Right lobe of liver (tissue), 6 donors: ENCODE data around the gene GNAL. TPM values are rescaled to one million over a fixed set of nuclear protein-coding genes. Genes with fewer than 3 reads are reported as not detected.
"Not testable (repeated sequence)": the region's sequence is repeated elsewhere in the genome, so short reads cannot be mapped to it uniquely, and the experiment has no call there.

Experiments
- ATAC-seq, 4 donors: fragments of 200-7000 bp; cut with Tn5 transposase; one replicate each; pipeline ENCODE4 v1.9.1; 2020; ENCODE audit warnings: mild to moderate bottlenecking in 4 of 4, moderate library complexity in 4 of 4
- DNase-seq, 3 donors: peaks; one replicate each; pipeline ENCODE4 v3.0.0-alpha.2; 2020
- H3K27ac ChIP-seq, 3 donors: fragments of 200-600 bp; one replicate each; pipeline ENCODE4 v1.8.0; 2022
- H3K27me3 ChIP-seq, 2 donors: fragments of 200-600 bp; one replicate each; pipeline ENCODE4 v1.8.0; 2022
- H3K36me3 ChIP-seq, 4 donors: fragments of 200-600 bp; sonication (generic) in 1 of 4; one replicate each; pipeline versions ENCODE4 v1.5.1 to v1.8.0; 2017 to 2022; ENCODE audit warnings: control low read depth in 1 of 4
- H3K4me1 ChIP-seq, 4 donors: fragments of 200-600 bp; sonication (generic) in 1 of 4; one replicate each; pipeline versions ENCODE4 v1.5.1 to v1.8.0; 2017 to 2022; ENCODE audit warnings: control low read depth in 1 of 4
- H3K4me3 ChIP-seq, 3 donors: fragments of 200-600 bp; one replicate each; pipeline ENCODE4 v1.8.0; 2022
- H3K9me3 ChIP-seq, 4 donors: fragments of 200-600 bp; sonication (generic) in 1 of 4; one replicate each; pipeline versions ENCODE4 v1.5.1 to v1.8.0; 2017 to 2022; ENCODE audit warnings: control low read depth in 1 of 4
- POLR2A ChIP-seq: fragments of 450-650 bp; IDR thresholded peaks from one replicate; pipeline ENCODE4 v1.6.1; 2017; ENCODE audit warnings: antibody characterized with exemption, mild to moderate bottlenecking
- WGBS: methylation state at CpG from one replicate; pipeline ENCODE4 v1.1.6; 2018; ENCODE audit warnings: low coverage, low lambda C conversion rate; ENCODE audit not compliant: insufficient coverage; ENCODE audit errors: missing lambda C conversion rate; 5-methylcytosine and 5-hydroxymethylcytosine counted together
- intact Hi-C, 2 donors: fragments of 100-400 bp; cut with DNase I; formaldehyde crosslinking; loops; one replicate each; pipeline versions ENCODE4 v1.11.2 to v1.14.1; 2022
- total RNA-seq, 6 experiments: library from RNA; depleted of rRNA in 2 of 6; stranded (reverse); fragments of >200 nt in 2 of 6; fragmentation: NEBNext Ultra II Directional in 3 of 6; extraction: Animal tissue kit (Norgen Biotek cat#: 25700) in 3 of 6; gene quantifications; one replicate each; pipeline versions ENCODE4 v1.1.0 to v1.2.4, GENCODE V29; 2016 to 2023
- TF ChIP-seq, protein P1 (sequence below), 4 donors: fragments of 200-600 bp in 3 of 4; fragments of 450-650 bp in 1 of 4; IDR thresholded peaks; one replicate each; pipeline versions ENCODE4 v1.5.1 to v1.8.0; 2016 to 2022; ENCODE audit warnings: antibody characterized with exemption in 4 of 4, mild to moderate bottlenecking in 2 of 4
- donor health status: DM: no; HTN: yes; CAD: no.
- donor health status: DM: no; HTN: no; CAD: no.
- donor health status: DM: no; HTN: no; CAD: no.
- donor health status: DM: no; HTN: yes; CAD: no.
- donor health status: DM: no; HTN: yes; CAD: no.

GNAL gene
- total RNA-seq, 6 experiments from 2014 or later, result 0.19 to 1.9 (median 1.2) TPM

DNA sequence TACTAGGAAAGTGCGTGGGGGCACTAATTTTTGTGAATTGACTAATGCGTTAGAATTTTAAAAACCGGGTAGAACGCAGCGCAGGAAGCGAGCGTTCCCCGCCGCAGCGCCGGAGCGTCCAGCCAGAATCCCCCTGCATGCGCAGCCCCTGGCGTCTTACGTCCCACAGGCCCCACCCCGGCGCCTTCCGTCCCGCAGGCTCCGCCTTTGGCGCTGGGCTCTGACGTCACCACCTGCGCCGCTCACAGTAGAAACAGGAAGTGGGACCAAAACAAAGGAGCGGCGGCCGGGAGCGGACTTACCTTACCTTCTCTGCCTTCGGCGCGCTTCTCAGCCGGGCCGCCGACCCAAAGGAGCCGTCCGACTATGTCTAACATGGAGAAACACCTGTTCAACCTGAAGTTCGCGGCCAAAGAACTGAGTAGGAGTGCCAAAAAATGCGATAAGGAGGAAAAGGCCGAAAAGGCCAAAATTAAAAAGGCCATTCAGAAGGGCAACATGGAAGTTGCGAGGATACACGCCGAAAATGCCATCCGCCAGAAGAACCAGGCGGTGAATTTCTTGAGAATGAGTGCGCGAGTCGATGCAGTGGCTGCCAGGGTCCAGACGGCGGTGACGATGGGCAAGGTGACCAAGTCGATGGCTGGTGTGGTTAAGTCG lies 162.2 kb downstream of the GNAL start, which contains the start of gene CHMP1B:
Gene CHMP1B, plus strand, starts transcription at position 268 of the 660 bp plus-strand sequence. Its CDS starts 99 bp downstream, at position 367.
- intact Hi-C loops, result no loop called here
- Histone ChIP-seq H3K27ac (peak within 1 kb of the TSS; percentile 84 to 94 (median 91)), H3K4me1 (peaks cover 0 to 23% (median 8%) of the 10 kb centered on the region in 4 donors), H3K9me3 (no peaks in the 10 kb centered on the region), H3K36me3 (no peaks in the 10 kb centered on the region), H3K27me3 (no peaks in the 10 kb centered on the region), H3K4me3 (peak within 1 kb of the TSS; percentile 81 to 93 (median 88))
- peak; percentile 98 to 99 (median 98) for DNase-seq
- 0% methylated on average over 49 of the region's 53 CpGs for WGBS
- TF ChIP-seq POLR2A, result peak; percentile 99
- TF ChIP-seq, protein P1, sequence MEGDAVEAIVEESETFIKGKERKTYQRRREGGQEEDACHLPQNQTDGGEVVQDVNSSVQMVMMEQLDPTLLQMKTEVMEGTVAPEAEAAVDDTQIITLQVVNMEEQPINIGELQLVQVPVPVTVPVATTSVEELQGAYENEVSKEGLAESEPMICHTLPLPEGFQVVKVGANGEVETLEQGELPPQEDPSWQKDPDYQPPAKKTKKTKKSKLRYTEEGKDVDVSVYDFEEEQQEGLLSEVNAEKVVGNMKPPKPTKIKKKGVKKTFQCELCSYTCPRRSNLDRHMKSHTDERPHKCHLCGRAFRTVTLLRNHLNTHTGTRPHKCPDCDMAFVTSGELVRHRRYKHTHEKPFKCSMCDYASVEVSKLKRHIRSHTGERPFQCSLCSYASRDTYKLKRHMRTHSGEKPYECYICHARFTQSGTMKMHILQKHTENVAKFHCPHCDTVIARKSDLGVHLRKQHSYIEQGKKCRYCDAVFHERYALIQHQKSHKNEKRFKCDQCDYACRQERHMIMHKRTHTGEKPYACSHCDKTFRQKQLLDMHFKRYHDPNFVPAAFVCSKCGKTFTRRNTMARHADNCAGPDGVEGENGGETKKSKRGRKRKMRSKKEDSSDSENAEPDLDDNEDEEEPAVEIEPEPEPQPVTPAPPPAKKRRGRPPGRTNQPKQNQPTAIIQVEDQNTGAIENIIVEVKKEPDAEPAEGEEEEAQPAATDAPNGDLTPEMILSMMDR (IDR thresholded peaks at IDR 0.05), result no peak
- peak; percentile 96 to 98 (median 96) for ATAC-seq

DNA sequence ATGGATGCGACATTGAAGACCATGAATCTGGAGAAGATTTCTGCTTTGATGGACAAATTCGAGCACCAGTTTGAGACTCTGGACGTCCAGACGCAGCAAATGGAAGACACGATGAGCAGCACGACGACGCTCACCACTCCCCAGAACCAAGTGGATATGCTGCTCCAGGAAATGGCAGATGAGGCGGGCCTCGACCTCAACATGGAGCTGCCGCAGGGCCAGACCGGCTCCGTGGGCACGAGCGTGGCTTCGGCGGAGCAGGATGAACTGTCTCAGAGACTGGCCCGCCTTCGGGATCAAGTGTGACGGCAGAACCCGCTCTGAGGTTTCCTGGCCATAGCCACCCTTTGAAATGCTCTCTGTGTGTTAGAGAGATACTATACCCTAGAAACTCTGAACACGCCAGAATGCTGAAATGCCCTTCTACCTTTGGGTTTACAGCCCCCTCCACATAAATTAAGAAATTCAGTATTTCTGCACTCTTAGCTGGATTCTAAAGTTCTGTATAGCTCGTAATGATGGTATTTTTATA lies 162.8 kb downstream of the GNAL start:
- Histone ChIP-seq H3K27me3 (no peaks in the 10 kb centered on the region), H3K4me1 (peaks cover 0 to 27% (median 8%) of the 10 kb centered on the region in 4 donors), H3K36me3 (no peaks in the 10 kb centered on the region), H3K9me3 (no peaks in the 10 kb centered on the region), H3K4me3 (peak overlapping the region; percentile 81 to 93 (median 88)), H3K27ac (peak overlapping the region; percentile 84 to 94 (median 91))
- DNase-seq (peak; percentile 54 to 70 (median 58)), ATAC-seq (peak; percentile 38 to 43 (median 40))
- intact Hi-C loops, result no loop called here
- 0% methylated on average over 3 of the region's 23 CpGs for WGBS
- TF ChIP-seq, protein P1 (IDR thresholded peaks at IDR 0.05), result no peak
- no peak for TF ChIP-seq POLR2A

DNA sequence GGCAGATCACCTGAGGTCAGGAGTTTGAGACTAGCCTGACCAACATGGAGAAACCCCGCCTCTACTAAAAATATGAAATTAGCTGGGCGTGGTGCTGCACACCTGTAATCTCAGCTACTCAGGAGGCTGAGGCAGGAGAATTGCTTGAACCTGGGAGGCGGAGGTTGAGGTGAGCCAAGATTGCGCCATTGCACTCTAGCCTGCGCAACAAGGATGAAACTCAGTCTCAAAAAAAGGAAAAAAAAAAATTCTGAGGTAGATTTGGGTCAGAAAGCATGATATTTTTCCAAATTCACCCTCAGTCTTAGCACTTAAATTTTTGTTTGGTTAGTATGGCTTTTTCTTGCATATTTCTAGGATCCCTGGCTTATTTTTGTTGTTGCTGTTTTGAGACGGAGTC lies 165.5 kb downstream of the GNAL start:
- intact Hi-C loops, ATAC-seq, DNase-seq, H3K9me3 ChIP-seq, H3K27me3 ChIP-seq, H3K4me3 ChIP-seq, H3K27ac ChIP-seq, H3K36me3 ChIP-seq: not testable (repeated sequence)
- 71% methylated on average over 4 of the region's 6 CpGs for WGBS
- H3K4me1 ChIP-seq, result peaks cover 0 to 31% (median 8%) of the 10 kb centered on the region in 4 donors

DNA sequence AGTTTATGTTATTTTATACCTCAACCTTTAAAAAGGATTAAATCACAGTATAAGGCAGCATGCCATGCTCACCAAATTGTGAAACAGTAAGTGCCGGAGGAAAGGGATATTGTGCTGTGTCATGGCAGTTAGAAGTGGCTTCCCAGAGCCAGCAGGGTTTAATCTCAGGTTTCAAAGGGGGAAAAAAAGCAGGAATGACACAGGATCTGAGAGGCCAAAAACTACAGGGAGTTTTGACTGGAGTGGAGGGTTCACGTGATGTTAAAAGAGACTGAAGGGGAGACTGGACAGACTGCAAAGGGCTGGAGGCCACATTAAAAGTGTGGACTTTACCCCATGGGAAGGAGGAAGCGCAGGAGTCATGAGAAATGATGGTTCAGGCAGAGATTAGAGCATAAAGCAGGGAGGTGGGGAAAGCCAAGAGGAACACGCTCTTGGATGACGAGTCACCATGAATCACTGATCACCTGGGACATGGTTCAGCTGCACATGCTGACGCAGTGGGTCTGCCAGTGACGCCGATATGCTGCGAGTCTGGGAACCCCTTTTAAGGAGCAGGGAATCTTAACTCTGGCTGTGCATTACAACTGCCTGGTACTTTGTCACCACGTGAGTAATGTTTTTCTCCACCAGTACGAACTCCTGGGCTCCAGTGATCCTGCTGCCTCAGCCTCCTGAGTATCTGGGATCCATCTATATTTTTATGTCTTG lies 168.3 kb downstream of the GNAL start:
- intact Hi-C loops, result no loop called here
- no peak for TF ChIP-seq POLR2A
- TF ChIP-seq, protein P1 (IDR thresholded peaks at IDR 0.05), result no peak
- ATAC-seq (peak in 3 of 4 donors; percentile 67 to 81 (median 75)), DNase-seq (peak in 1 of 3 donors; percentile 36)
- WGBS, result 57% methylated on average over 7 of the region's 11 CpGs
- Histone ChIP-seq H3K27me3 (no peaks in the 10 kb centered on the region), H3K9me3 (no peaks in the 10 kb centered on the region), H3K4me3 (peak overlapping the region in 1 of 3 donors; percentile 1), H3K36me3 (no peaks in the 10 kb centered on the region), H3K4me1 (peaks cover 0 to 30% (median 8%) of the 10 kb centered on the region in 4 donors), H3K27ac (peak overlapping the region in 2 of 3 donors; percentile 11 to 44)
